Stimulated activated CD4-positive, alpha-beta T cell treated with anti-CD3 and anti-CD28 coated beads, Interleukin-12 subunit alpha, Interleukin-12 subunit beta, amount 100 ng/mL, for 24 hours (primary cell): ENCODE data around the gene UGT2B10.
"Not testable (repeated sequence)": the region's sequence is repeated elsewhere in the genome, so short reads cannot be mapped to it uniquely, and the experiment has no call there.

Source experiments
- DNase-seq, 2 experiments: peaks; one replicate each; pipeline ENCODE4 v3.0.0-alpha.2; 2020; ENCODE audit warnings: low read depth in 2 of 2

The UGT2B10 gene

GRCh38 chr4:68815617-68816409 lies at the start of gene UGT2B10:
Gene UGT2B10 (plus strand): TSS chr4:68815994. CDS start chr4:68816020, 26 bp downstream.
- not testable (repeated sequence) for DNase-seq

DNA sequence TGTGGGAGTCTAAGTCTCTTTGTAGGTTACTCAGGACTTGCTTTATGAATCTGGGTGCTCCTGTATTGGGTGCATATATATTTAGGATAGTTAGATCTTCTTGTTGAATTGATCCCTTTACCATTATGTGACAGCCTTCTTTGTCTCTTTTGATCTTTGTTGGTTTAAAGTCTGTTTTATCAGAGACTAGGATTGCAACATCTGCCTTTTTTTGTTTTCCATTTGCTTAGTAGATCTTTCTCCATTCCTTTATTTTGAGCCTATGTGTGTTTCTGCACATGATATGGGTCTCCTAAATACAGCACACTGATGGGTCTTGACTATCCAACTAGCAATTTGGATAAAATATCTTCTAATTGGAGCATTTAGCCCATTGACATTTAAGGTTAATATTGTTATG lies 44.0 kb upstream of the UGT2B10 start:
- not testable (repeated sequence) for DNase-seq

- no peak for DNase-seq
Observed at GRCh38 chr4:68773699-68774098, 42.1 kb upstream of the UGT2B10 start.

GRCh38 chr4:68780232-68780631 lies 35.6 kb upstream of the UGT2B10 start:
- no peak for DNase-seq

DNA sequence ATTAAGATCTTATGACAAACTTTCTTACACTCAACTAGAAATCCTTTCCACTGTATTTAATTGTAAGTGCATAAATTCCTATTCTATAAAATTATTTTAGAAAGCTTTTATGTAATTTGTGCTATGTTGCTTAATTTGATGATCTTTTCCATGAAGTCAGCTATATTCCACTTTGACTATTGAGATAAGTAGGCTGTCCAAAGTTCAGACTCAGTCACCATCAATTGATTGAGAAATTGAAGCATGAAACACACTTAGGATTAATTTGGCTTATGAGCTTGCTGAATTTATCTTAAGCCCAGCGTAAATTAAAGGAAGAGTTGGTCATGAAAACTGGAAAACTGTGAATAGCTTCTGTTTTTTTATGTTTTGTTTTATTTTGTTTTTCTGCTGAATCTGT lies 18.7 kb upstream of the UGT2B10 start:
- no peak for DNase-seq

DNA sequence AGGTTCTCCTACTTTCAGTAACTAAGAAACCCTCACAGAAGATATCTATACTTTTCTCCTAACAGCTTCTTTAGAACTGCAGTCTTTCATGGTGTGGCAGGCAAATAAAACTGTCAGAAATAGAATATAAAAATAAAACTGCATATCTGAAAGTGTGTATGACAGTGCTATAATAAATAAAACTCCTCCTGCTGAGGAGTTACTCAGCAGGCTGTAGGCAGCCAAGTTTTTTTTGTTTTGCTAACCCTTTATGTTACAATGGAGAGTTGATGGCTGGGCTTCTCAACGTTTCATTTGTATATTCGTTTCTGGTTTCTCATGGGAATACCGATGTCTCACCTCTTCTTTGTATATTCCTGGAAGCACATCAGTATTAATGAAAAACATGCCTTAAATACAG lies 18.2 kb upstream of the UGT2B10 start:
- DNase-seq: no peak

DNA sequence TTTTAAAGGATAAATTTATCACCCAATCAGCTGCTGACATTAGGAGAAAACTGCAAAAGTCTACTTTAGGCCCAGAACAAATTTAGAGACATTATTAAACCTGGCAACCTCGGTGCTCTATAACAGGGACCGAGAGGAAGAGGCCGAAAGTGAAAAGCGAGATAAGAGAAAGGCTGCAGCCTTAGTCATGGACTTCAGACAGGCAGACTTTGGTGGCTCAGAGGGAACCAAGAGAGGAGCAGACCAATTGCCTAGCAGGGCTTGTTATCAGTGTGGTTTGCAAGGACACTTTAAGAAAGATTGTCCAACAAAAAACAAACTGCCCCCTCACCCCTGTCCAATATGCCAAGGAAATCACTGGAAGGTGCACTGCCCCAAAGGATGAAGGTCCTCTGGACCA lies 12.8 kb upstream of the UGT2B10 start:
- no peak for DNase-seq

DNA sequence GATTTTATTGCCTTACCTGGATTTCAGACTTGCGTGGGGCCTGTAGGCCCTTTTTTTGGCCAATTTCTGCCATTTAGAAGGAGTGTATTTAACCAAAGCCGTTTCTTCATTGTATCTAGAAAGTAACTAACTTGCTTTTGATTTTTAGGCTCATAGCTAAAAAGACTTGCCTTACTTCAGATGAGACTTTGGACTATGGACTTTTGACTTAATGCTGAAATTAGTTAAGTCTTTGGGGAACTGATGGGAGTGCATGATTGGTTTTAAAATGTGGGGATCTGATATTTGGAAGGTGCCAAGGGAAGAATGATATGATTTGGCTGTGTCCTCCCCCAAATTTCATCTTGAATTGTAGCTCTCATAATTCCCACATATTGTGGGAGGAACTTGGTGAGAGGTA lies 7.7 kb upstream of the UGT2B10 start:
- DNase-seq: no peak

DNA sequence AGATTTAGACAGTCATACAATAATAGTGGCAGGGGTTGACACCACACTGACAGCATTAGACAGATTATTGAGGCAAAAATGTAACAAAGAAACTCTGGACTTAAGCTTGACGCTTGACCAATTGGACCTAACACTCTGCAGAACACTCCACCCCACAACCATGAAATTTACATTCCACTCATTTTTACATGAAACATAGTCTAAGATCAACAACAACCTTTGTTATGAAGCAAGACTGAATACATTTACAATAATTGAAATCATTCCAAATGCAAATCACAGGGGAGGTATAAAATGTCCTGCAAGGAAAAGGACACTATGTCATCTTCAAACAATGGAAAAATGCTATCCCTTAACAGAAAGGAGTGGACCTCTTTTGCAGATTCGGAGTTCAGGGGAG lies 4.9 kb upstream of the UGT2B10 start:
- no peak for DNase-seq

DNA sequence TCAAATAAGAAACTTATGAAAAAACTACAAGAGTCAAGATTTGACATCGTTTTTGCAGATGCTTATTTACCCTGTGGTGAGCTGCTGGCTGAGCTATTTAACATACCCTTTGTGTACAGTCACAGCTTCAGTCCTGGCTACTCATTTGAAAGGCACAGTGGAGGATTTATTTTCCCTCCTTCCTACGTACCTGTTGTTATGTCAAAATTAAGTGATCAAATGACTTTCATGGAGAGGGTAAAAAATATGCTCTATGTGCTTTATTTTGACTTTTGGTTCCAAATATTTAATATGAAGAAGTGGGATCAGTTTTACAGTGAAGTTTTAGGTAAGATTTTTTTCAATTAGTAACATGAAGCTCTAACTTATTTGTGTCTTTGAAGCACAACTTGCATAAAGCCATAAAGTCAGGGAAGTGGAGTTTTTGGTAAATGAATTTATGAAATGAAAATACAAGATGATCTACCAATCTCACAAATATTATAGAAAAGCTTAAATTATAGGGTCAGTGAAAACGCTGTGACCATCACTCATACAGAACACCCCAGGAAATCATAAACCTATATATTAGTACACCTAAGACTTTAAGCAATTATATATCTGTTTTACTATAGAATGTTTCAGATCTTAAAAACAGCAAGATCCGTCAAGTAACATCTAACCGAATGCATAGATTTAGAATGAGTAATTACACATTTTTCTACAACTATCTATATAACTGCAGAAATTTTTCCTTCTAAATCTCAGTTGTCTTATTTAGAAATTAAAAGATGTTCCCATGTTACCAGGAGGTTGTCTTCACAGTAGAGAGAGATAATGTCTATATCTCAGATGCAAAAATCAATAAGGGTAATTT lies 844 bp downstream of the UGT2B10 start:
- not testable (repeated sequence) for DNase-seq

- DNase-seq: no peak
Observed at GRCh38 chr4:68817386-68817785, 1.6 kb downstream of the UGT2B10 start.

- not testable (repeated sequence) for DNase-seq
Observed at GRCh38 chr4:68818030-68818462, 2.3 kb downstream of the UGT2B10 start.

DNA sequence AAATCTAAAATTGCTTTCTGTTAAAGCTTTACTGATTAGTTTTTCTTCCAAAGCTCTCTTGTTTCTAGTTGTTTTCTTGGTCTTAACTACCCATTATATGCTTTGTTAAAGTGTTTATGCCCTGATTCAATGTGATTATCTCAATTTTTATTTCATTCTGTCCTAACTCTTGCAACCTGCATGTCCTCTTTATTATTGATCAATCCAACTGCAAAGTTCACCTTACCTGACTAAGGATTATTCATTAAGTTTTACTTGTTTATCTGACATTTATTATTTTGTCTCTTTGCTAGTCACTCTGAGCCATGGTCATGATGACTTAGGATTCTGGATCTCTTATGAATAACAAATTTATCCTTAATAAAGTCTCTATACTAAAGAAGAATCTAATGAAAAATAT lies 15.8 kb downstream of the UGT2B10 start:
- no peak for DNase-seq

GRCh38 chr4:68850293-68850692 lies 34.5 kb downstream of the UGT2B10 start:
- DNase-seq: no peak

DNA sequence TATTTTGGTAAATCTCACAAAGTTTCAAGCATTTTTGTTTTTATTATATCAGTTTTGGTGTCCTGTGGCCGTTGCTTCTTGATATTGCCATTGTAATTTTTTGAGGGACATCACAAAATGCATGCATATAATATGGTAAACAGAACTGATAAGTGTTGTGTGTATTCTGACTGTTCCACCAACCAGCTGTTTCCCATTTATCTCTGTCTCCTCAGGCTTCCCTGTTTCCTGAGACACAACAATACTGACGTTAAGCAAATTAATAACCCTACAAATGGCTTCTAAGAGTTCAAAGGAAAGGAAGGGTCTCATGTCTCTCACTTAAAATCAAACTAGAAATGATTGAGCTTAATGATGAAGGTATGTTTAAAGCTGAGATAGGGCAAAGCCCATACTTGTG lies 40.0 kb downstream of the UGT2B10 start:
- DNase-seq: no peak

DNA sequence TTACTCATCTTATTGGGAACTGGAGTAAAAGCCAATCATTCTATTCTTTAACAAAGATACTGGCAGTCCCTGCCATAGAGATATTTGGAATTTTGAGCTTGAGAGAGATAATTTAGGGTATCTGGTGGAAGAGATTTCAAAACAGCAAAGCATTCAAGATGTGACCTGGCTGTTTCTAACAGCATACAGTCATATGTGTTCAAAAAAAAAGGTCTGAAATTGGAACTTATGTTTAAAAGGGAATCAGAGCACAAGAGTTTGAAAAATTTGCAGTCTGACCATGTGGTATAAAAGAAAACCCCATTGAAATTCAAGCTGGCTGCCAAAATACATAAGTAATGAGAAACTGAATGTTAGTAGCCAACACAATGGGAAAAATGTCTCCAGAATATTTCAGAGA lies 42.2 kb downstream of the UGT2B10 start:
- no peak for DNase-seq

- no peak for DNase-seq
Observed at GRCh38 chr4:68859655-68860054, 43.9 kb downstream of the UGT2B10 start.

GRCh38 chr4:68861057-68861456 lies 45.3 kb downstream of the UGT2B10 start:
- DNase-seq: no peak

DNA sequence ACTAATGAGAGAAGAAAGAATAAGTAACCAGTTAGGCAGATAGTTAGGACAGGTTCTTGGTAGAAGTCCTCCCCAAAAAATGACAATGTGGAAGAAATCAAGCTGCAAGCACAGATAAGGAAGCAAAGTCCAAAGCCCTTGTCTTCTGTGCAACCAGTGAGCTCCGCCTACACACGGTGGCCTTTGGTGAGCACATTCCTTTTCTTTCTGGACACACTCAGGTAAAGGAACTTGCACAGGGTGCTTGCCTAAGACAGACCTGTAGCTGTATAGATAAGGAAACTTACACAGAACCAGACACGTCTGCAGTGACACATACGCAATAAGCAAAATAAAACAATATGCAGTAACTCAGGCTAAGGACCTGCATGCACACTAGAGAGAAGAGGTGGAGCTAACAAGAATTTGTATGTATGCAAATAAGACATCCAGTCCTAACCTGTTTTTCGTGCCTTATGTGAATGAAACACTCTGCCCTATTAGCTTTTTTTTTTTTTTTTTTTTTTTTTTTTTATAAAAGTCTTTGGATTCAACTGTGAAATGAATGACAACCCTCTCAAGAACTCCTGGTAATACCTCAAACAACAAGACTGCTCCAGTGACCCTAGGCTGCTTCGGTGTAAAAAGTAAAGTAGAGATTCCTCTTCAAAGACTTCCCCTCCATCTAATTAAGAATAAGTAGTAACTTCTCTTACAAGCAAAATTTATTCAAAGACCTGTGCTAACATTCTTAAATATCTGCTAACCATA lies 48.8 kb downstream of the UGT2B10 start:
- no peak for DNase-seq

DNA sequence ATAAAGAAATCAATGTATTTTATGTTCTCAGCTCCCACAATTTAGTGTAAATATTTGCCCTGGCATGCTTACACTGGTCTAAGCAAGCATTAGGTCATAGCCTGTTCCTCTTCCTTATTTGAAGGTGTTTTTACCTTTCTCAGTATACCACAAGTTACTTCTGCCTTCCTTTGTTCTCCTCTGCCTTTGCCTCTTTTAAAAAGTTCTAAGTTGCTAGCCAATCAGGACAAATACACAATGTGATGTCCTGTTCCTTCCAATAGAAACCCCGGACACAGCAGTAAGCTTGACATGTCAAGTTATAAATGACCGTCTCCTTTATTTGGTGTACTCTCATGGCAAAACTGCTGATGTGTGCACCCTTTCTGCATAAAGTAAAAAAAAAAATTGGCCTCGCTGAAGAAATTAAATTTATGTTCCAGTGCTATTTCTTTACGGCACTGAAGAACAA lies 49.4 kb downstream of the UGT2B10 start:
- DNase-seq: no peak

- no peak for DNase-seq
Observed at GRCh38 chr4:68865760-68866159, 50.0 kb downstream of the UGT2B10 start.

GRCh38 chr4:68869274-68869773 lies 53.5 kb downstream of the UGT2B10 start:
- no peak for DNase-seq
